ENCODE data around the gene COL27A1. TPM values are rescaled to one million over a fixed set of nuclear protein-coding genes. Genes with fewer than 3 reads are reported as not detected.

COL27A1 gene
- total RNA-seq, 1 donor from 2014 or later = 4.3 TPM

GRCh38 chr9:114247077-114247476 lies 91.7 kb downstream of the COL27A1 start:
- Histone ChIP-seq H3K4me3 (no peak overlapping the region), H3K27ac (no peak overlapping the region), H3K27me3 (no peaks in the 10 kb centered on the region), H3K4me2 (no peak overlapping the region), H3K9ac (no peak overlapping the region), H3K4me1 (no peaks in the 10 kb centered on the region), H3K9me3 (ENCODE audit: low read depth) (no peaks in the 10 kb centered on the region), H3F3A (ENCODE audit: low read depth) (no peaks in the 10 kb centered on the region), H3K36me3 (no peaks in the 10 kb centered on the region), H3K79me2 (ENCODE audit: low read depth) (no peaks in the 10 kb centered on the region), H4K20me1 (ENCODE audit: low read depth) (no peaks in the 10 kb centered on the region), H2AFZ (replicated peaks) (no peak overlapping the region)
- H3K4me3 Mint-ChIP-seq = no peak overlapping the region
- no peak overlapping the region for H3K27ac Mint-ChIP-seq
- TF ChIP-seq CTCF (IDR thresholded peaks at IDR 0.05) = no peak
- no peak for TF ChIP-seq EZH2 (IDR thresholded peaks at IDR 0.05)
- no peak for TF ChIP-seq EZH2phosphoT487 (IDR thresholded peaks at IDR 0.05)
- H3K4me1 Mint-ChIP-seq = peaks cover 18% of the 10 kb centered on the region
- no peak for DNase-seq (ENCODE audit: low spot score)
- no peaks in the 10 kb centered on the region for H3K36me3 Mint-ChIP-seq
- no peaks in the 10 kb centered on the region for H3K9me3 Mint-ChIP-seq
- peaks cover 4% of the 10 kb centered on the region for H3K27me3 Mint-ChIP-seq (ENCODE audit: insufficient read depth, low read depth)

DNA sequence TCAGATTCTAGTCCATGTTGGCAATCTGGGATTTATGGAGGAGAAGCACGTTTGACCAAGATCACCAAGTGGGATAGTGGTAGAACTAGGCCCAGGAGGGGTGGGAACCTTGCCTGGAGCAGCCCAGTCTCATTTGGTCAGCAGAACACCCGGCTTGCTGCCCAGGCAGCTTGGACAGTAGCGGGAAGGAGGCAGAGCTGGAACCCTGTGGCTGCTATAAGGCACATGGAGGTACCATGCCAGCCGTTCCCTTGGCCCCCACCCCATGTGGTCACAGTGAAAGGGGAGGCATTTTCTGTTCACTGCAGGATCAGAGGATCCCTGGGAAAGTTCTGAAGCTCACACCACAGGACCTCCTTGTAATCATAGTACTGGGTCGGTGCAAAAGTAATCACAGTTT lies 92.2 kb downstream of the COL27A1 start:
- no peaks in the 10 kb centered on the region for H3K9me3 Mint-ChIP-seq
- peaks cover 4% of the 10 kb centered on the region for H3K27me3 Mint-ChIP-seq (ENCODE audit: insufficient read depth, low read depth)
- Histone ChIP-seq H3K27me3 (no peaks in the 10 kb centered on the region), H3K27ac (no peak overlapping the region), H3K9ac (no peak overlapping the region), H3K36me3 (no peaks in the 10 kb centered on the region), H3K4me3 (no peak overlapping the region), H3K9me3 (ENCODE audit: low read depth) (no peaks in the 10 kb centered on the region), H3K4me1 (no peaks in the 10 kb centered on the region), H2AFZ (replicated peaks) (no peak overlapping the region), H3K79me2 (ENCODE audit: low read depth) (no peaks in the 10 kb centered on the region), H3F3A (ENCODE audit: low read depth) (no peaks in the 10 kb centered on the region), H3K4me2 (no peak overlapping the region), H4K20me1 (ENCODE audit: low read depth) (no peaks in the 10 kb centered on the region)
- DNase-seq (ENCODE audit: low spot score) = no peak
- H3K27ac Mint-ChIP-seq = no peak overlapping the region
- H3K4me3 Mint-ChIP-seq = no peak overlapping the region
- TF ChIP-seq EZH2 (IDR thresholded peaks at IDR 0.05) = no peak
- H3K4me1 Mint-ChIP-seq = peaks cover 14% of the 10 kb centered on the region
- H3K36me3 Mint-ChIP-seq = no peaks in the 10 kb centered on the region

DNA sequence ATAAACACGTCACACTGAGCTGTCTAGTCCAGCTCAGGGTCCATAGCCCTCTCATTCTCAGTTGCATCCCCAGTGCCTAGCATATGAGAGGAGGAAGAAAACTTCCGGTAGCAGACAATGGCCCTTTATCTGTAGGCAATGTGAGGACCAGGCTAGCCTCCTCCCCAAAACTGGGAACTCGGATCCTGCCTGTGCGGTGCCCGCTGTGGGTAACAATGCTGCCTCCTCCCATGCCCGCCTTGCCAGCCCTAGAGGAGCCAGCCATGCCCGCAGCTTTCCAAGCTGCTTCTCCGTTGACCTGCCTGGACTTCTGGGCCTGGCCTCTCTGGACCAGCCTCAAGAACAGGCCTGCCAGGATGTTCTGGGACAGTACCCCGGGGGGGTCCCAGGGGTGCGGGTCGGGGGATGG lies 93.0 kb downstream of the COL27A1 start:
- H3K27me3 ChIP-seq = no peaks in the 10 kb centered on the region
- Mint-ChIP-seq H3K27ac (no peak overlapping the region), H3K4me1 (peaks cover 8% of the 10 kb centered on the region), H3K4me3 (peak overlapping the region; percentile 50), H3K9me3 (no peaks in the 10 kb centered on the region), H3K36me3 (no peaks in the 10 kb centered on the region), H3K27me3 (ENCODE audit: insufficient read depth, low read depth) (peaks cover 3% of the 10 kb centered on the region)
- H3K4me3 ChIP-seq = no peak overlapping the region
- TF ChIP-seq CTCF (IDR thresholded peaks at IDR 0.05) (no peak), EZH2 (IDR thresholded peaks at IDR 0.05) (no peak), EZH2phosphoT487 (IDR thresholded peaks at IDR 0.05) (no peak)
- H3K27ac ChIP-seq = no peak overlapping the region
- H3K4me2 ChIP-seq = no peak overlapping the region
- no peak overlapping the region for H2AFZ ChIP-seq (replicated peaks)
- no peaks in the 10 kb centered on the region for H4K20me1 ChIP-seq (ENCODE audit: low read depth)
- H3K9me3 ChIP-seq (ENCODE audit: low read depth) = no peaks in the 10 kb centered on the region
- no peaks in the 10 kb centered on the region for H3K4me1 ChIP-seq
- no peaks in the 10 kb centered on the region for H3K79me2 ChIP-seq (ENCODE audit: low read depth)
- DNase-seq (ENCODE audit: low spot score) = no peak
- no peaks in the 10 kb centered on the region for H3K36me3 ChIP-seq
- no peak overlapping the region for H3K9ac ChIP-seq
- no peaks in the 10 kb centered on the region for H3F3A ChIP-seq (ENCODE audit: low read depth)

- no peak overlapping the region for H3K9ac ChIP-seq
Observed at GRCh38 chr9:114249424-114250234, 94.3 kb downstream of the COL27A1 start.

More at GRCh38 chr9:114249424-114250234, 94.3 kb downstream of the COL27A1 start:
- Histone ChIP-seq H3K79me2 (ENCODE audit: low read depth) (no peaks in the 10 kb centered on the region), H2AFZ (replicated peaks) (no peak overlapping the region), H3K4me1 (no peaks in the 10 kb centered on the region), H3K4me2 (no peak overlapping the region), H3K4me3 (no peak overlapping the region), H3K27ac (no peak overlapping the region), H3K36me3 (no peaks in the 10 kb centered on the region), H3K27me3 (no peaks in the 10 kb centered on the region), H3F3A (ENCODE audit: low read depth) (no peaks in the 10 kb centered on the region), H3K9me3 (ENCODE audit: low read depth) (no peaks in the 10 kb centered on the region), H4K20me1 (ENCODE audit: low read depth) (no peaks in the 10 kb centered on the region)
- Mint-ChIP-seq H3K27ac (no peak overlapping the region), H3K27me3 (ENCODE audit: insufficient read depth, low read depth) (no peaks in the 10 kb centered on the region), H3K9me3 (no peaks in the 10 kb centered on the region), H3K4me1 (peaks cover 4% of the 10 kb centered on the region), H3K4me3 (no peak overlapping the region), H3K36me3 (no peaks in the 10 kb centered on the region)
- no peak for TF ChIP-seq EZH2 (IDR thresholded peaks at IDR 0.05)
- no peak for TF ChIP-seq CTCF (IDR thresholded peaks at IDR 0.05)
- no peak for TF ChIP-seq EZH2phosphoT487 (IDR thresholded peaks at IDR 0.05)
- DNase-seq (ENCODE audit: low spot score) = no peak
